ENCODE results near the gene CASD1.

DNA sequence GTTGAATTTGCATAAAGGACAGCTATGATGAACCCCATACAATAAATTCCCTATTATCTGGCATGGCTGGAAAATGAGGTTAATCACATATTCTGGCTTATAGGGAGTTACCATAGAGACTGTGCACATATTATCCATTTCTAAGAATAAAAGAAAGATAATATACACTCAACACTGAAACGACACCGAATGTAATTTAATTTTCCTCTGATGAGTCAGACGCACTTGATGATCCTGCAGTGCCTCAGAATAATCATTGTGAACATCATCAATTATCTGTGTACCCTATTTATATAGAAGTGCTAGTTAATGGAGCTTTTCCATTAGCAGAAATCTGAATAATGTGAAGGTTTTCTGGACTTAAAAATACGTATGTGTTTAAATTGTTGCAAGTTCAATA lies 86.1 kb downstream of the CASD1 start:
- no peak for TF ChIP-seq TP53 (CRISPR knock-in tag; IDR thresholded peaks at IDR 0.05)
- no peak for TF ChIP-seq POLR2AphosphoS2 (conservative IDR thresholded peaks at IDR 0.05; ENCODE audit: low read length)
